NCI-H1930 (cell line): ENCODE results near the gene CARD16.
"Not testable (repeated sequence)": the region's sequence is repeated elsewhere in the genome, so short reads cannot be mapped to it uniquely, and the experiment has no call there.

Experiments
- DNase-seq, 2 experiments: peaks; one replicate each; lab custom pipeline; 2025; lab: John Stamatoyannopoulos, UW

Gene CARD16

GRCh38 chr11:105044557-105045524 is at the start of gene CARD16:
CARD16 (minus strand) TSS chr11:105045335; CDS start chr11:105045297, 38 bp downstream.
- DNase-seq: not testable (repeated sequence)

DNA sequence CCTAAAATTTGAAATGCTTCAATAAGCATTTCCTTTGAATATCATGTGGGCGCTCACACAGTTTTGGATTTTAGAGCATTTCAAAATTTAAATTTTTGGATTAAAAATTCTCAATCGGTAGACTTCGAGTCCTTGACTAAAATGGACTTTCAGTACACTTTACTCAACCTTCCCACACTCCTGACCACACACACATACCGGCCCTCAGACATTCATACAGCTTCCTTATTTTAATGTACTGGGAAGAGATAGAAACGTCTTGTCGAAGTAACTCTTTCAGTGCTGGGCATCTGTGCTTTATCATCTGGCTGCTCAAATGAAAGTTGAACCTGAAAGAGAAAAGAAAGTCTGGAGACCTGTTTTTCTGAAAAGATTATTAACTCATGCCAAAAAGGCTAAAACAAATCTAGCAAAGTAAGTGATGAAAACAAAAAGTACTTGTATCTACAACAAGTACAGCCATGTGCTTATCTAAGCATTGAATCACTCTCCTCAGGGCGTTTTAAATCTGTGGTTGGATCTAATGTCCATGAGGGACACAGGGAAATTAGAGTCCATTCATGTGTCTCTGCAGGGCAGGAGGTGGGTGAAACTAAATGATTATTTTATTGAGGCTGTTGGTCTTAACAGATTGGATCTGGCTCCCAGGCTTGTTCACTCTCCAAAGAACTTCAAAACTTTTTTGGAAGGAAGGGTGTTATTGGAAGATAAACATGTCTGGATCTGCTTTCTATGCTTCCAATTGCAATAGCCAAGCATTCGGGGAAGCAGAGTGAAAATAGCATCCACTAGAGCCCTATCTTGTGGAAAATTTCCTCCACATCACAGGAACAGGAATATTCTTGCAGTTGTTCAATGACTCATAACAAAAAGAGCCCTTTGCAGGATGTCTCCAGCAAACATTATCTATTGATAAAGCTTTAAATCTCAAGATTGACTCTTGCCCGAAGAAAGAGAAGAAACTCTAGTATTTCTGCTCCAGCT is 47.4 kb upstream of the CARD16 start:
- DNase-seq: no peak

GRCh38 chr11:105081412-105082150 is 36.4 kb upstream of the CARD16 start:
- no peak for DNase-seq

- not testable (repeated sequence) for DNase-seq
These were observed 35.2 kb upstream of the CARD16 start for GRCh38 chr11:105080171-105080906.

GRCh38 chr11:105078283-105078682 is 33.1 kb upstream of the CARD16 start:
- no peak for DNase-seq

- not testable (repeated sequence) for DNase-seq
These were observed 32.1 kb upstream of the CARD16 start for GRCh38 chr11:105077141-105077790.

GRCh38 chr11:105074166-105074530 is 29.0 kb upstream of the CARD16 start:
- DNase-seq: no peak

DNA sequence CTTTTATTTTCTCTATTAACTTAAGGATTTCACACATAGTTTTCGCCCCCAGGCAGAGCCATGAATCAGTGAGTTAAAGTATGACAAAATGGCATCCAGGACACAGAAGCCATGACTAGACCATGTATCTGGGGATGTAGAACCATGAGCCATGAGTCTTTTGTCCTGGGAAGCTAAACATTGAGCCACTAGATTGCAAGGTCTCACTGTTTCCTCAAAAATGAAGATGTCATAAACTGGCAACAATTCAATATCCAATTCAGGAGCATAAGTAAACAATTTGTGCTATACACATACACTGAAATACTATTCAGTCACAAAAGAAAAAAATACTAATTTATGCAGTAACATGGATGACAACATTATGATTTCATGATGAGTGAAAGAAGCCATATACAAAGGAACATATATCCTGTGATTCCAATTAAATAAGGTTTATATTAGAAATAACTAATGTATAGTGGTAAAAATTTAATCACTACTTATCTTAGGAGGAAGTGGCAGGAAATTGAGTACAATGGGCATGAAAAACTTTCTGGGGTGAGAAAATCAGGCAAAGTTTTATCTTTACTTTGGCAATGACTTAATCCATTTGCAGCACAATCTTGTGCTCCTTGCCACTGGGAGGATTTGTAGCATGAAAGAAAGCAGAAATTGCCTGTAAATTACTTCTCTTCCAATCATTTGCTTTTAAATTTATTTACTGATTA is 28.5 kb upstream of the CARD16 start:
- no peak for DNase-seq

GRCh38 chr11:105072080-105072479 is 26.9 kb upstream of the CARD16 start:
- not testable (repeated sequence) for DNase-seq

DNA sequence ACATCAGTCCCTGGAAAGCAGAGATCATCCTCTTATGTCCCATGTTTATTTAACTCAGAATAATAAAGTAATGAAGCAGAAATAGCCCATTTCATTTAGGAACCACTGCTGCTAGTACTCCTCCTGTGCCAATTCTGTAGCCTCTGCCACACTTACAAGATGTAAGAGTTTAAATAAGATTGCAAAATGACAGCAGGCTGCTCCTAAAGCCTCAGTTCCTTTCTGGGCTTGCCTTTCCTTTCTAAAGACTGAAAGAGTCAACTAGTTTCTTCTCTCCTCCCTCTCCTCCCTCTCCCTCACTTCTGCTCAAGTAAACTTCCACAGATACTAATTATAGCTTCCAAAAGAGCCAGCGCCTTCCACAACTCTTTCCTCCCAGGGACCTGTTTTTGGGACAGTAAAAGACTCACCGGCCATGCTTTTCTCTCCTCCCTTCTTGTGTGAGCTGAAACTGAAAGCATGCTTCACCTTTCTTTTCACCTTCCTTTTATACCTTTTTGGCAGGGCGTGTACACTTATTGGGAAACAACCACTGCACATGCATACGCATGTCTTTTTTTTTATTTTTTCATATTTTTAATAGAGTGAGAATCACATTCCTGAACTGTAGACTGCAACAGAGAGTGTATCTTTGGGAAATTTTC is 26.1 kb upstream of the CARD16 start:
- DNase-seq: no peak

- no peak for DNase-seq
These were observed 25.2 kb upstream of the CARD16 start for GRCh38 chr11:105070306-105070705.

DNA sequence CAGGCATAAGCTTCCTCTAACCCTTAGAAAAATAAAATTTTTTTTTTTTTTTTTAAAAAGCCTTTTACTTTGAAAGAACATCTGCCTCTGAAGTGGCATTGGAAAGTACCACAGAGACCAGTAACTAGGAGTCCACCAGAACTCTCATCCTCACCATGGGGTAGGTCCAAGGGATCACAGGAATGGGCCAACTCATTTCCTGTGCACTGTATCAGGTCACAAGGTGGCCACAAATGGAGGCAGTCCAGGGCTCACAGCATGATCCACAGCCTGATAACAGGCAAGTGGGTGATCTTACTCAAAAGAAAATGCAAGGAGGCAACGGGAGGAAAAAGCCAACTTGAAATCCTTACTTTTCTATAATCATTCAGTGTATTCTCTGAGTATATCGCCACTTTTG is 24.6 kb upstream of the CARD16 start:
- not testable (repeated sequence) for DNase-seq

DNA sequence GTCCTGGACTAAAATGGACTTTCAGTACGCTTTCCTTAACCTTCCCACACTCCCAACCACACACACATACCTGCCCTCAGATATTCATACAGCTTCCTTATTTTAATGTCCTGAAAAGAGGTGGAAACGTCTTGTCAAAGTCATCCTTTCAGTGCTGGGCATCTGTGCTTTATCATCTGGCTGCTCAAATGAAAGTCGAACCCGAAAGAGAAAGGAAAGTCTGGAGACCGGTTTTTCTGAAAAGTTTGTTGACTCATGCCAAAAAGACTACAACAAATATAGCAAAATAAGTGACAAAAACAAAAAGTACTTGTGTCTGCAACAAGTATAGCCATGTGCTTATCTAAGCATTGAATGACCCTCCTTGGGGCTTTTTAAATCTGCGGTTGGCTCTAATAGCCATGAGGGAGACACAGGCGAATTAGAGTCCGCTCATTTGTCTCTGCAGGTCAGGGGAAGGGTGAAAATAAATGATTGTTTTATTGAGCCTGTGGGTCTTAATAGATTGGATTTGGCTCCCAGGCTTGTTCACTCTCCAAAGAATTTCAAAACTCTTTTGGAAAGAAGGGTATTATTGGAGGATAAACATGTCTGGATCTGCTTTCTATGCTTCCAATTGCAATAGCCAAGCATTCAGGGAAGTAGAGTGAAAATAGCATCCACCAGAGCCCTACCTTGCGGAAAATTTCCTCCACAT is 18.3 kb upstream of the CARD16 start:
- not testable (repeated sequence) for DNase-seq

DNA sequence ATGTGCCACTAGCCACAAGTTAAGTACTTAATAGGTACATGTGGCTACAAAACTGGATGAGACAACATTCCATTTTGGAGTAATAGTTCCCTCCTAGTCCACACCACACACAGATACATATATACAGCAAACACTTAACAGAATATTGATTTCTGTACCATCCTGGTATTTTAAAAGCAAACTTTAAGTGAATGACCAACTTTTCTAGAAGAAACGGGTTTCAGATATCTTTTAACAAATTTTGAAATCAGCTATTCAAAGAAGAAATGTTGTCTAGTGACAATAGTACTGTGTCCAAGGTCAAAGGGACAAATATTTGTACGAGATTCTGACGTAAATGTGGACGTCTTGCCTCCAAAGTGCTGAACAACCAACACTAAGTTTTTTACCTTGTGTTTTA is 12.3 kb upstream of the CARD16 start:
- DNase-seq: no peak

- DNase-seq: no peak
These were observed 11.3 kb upstream of the CARD16 start for GRCh38 chr11:105056446-105056845.

GRCh38 chr11:105054723-105055493 is 9.8 kb upstream of the CARD16 start:
- no peak for DNase-seq

GRCh38 chr11:105052487-105052886 is 7.4 kb upstream of the CARD16 start:
- DNase-seq: no peak

- no peak for DNase-seq
These were observed 6.4 kb upstream of the CARD16 start for GRCh38 chr11:105051559-105051958.
